AG10803 (cell line): ENCODE data around the gene SLC5A7.

Experiments
- DNase-seq: peaks from one replicate; pipeline ENCODE4 v3.0.0; 2010; ENCODE audit warnings: low read depth
- H3K4me3 ChIP-seq: 2 replicates; pipeline ENCODE4 v1.5.1; 2011; ENCODE audit warnings: mild to moderate bottlenecking, low read length, control low read depth
- CTCF ChIP-seq: conservative IDR thresholded peaks from 2 replicates; pipeline ENCODE4 v1.5.1; 2011; ENCODE audit warnings: mild to moderate bottlenecking, low read length, control low read depth, inconsistent platforms

Gene SLC5A7

GRCh38 chr2:107992069-107992468 lies 5.7 kb downstream of the SLC5A7 start:
- TF ChIP-seq CTCF: no peak
- H3K4me3 ChIP-seq: no peak overlapping the region

GRCh38 chr2:107999158-107999557 lies 12.8 kb downstream of the SLC5A7 start:
- no peak for TF ChIP-seq CTCF
- no peak overlapping the region for H3K4me3 ChIP-seq
- DNase-seq: no peak

More at GRCh38 chr2:107992069-107992468, 5.7 kb downstream of the SLC5A7 start:
- no peak for DNase-seq

DNA sequence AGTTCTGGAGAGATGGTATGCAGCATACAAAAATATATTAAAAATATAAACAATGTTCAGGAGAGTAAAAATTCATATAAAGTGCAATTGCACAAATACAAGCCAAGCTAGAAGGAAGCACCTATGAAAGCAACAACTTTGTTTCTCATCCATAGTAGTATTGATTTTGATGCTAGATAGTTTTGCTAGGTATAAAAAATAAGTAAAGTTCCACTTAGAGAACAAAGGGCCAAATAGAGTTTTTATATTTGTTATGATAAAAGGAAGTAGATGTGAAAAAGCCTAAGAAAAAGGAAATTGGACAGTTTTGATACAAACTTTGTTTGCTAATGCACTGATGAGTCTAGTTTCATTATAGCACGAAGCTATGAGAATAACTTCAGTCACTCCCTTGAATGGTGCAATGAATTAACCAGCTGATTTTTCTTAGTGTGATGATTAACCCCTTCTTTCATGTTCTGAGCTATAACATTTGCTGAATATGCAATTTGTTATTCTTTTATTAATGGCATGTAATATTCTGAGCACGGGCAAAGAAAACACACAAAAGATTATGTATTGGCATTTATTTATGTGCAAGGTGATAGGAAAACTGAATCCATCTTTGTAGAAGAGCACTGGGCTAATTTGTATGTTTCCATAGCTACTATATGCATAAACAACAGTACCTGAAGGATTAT lies 24.7 kb downstream of the SLC5A7 start:
- H3K4me3 ChIP-seq: no peak overlapping the region
- no peak for TF ChIP-seq CTCF
- no peak for DNase-seq

DNA sequence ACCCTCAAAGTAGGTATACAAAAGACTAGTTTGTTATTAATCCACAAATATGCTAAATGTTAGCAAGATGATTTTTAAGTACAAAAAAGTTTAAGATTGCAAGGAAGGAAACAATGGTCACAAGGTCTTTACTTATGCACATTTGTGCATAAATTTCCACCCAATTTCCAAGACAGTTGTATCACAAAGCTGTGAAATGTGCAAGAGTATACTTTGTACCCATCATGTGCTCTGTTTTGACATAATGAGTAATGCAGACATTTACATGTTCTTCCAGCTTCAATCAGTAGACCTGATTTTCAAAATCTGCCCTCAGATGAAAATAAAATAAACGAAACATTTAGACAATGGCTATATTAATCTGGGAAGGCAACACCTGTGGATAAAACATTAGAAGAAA lies 27.0 kb downstream of the SLC5A7 start:
- no peak for TF ChIP-seq CTCF
- no peak overlapping the region for H3K4me3 ChIP-seq

DNA sequence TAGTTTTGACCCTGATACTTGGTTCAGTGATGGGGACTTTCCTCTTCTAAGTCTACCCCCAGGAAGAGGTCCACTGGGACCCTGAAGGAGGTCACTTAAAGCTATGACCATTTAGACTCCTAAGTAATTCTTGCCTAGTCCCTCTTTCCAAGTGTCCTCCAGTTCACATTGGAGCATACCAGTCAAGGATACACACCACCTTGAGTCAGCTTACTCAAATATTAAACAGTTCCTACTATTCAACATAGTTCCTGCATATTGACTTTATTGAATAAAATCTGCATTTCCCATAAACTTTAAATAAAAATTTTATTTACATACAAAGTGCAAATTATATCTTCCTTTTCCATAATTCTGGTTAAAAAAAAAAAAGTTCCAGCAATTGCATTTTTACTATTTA lies 36.3 kb downstream of the SLC5A7 start:
- no peak for TF ChIP-seq CTCF
- no peak for DNase-seq
- H3K4me3 ChIP-seq: no peak overlapping the region

More for the DNA sequence above, 27.0 kb downstream of the SLC5A7 start:
- DNase-seq: no peak

GRCh38 chr2:108023776-108024175 lies 37.5 kb downstream of the SLC5A7 start:
- DNase-seq: no peak

More at GRCh38 chr2:108023776-108024175, 37.5 kb downstream of the SLC5A7 start:
- no peak overlapping the region for H3K4me3 ChIP-seq
- no peak for TF ChIP-seq CTCF
